Suppressor macrophage treated with lipopolysaccharide for 4 hours (primary cell): ENCODE data around the gene KBTBD7.

ENCODE experiments used
- DNase-seq: peaks from one replicate; pipeline ENCODE4 v3.0.0-alpha.2; 2020

The KBTBD7 gene, protein sequence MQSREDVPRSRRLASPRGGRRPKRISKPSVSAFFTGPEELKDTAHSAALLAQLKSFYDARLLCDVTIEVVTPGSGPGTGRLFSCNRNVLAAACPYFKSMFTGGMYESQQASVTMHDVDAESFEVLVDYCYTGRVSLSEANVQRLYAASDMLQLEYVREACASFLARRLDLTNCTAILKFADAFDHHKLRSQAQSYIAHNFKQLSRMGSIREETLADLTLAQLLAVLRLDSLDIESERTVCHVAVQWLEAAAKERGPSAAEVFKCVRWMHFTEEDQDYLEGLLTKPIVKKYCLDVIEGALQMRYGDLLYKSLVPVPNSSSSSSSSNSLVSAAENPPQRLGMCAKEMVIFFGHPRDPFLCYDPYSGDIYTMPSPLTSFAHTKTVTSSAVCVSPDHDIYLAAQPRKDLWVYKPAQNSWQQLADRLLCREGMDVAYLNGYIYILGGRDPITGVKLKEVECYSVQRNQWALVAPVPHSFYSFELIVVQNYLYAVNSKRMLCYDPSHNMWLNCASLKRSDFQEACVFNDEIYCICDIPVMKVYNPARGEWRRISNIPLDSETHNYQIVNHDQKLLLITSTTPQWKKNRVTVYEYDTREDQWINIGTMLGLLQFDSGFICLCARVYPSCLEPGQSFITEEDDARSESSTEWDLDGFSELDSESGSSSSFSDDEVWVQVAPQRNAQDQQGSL

DNA sequence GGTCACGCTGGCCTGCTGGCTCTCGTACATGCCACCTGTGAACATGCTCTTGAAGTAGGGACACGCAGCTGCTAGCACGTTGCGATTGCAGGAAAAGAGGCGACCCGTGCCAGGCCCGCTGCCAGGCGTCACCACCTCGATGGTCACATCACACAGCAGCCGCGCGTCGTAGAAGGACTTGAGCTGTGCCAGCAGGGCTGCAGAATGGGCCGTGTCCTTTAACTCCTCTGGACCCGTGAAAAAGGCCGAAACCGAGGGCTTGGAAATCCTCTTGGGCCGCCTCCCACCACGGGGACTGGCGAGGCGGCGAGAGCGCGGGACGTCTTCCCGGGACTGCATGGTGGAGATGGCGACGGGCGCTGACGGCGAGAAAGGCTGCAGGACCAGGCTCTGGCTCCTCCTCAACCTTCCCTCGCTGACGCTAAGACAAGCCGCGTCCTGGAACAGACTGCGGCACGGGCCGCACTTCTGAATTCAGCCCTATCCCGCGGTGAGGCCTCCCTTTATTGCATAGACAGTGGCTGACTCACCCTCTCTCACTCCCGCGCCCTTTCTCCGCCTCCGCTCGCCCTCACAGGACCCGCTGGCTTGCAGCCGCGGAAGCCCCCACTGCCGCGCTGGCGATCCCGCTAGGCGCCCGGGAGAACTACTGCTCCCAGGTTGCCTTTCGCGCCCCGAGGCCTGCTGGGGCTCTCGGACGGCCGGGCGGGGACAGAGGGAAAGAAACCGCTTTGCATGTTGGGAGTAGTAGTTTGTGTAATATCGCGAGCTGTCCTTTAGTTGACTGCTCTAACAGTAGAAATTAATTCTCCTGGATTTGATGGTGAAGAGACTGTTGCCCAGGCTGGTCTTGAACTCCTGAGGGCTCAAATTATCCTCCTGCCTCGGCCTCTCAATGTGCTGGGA, at the start of gene KBTBD7:
TSS of gene KBTBD7 (minus strand) at position 651 of the 906 bp plus-strand sequence. CDS start at position 339, 312 bp downstream.
- DNase-seq: peak; percentile 97

GRCh38 chr13:41241626-41242025, 47.3 kb upstream of the KBTBD7 start:
- DNase-seq: no peak

DNA sequence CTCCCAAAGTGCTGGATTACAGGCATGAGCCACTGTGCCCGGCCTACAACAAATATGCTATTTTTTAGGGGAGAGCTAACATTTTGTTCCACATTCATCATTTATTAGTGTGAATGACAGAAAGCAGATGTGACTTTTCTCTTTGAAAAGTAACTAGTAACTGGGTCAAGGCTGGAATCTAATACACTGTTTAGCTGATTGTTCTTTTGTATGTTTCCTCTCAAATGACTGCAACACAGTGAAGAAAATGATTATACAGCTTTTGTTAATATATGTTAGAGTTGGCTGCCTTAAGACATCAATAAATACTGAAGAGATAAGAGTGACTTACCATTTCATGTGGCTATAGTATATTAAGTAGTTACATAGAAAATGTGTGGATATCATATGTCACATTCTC, 42.0 kb upstream of the KBTBD7 start:
- no peak for DNase-seq

DNA sequence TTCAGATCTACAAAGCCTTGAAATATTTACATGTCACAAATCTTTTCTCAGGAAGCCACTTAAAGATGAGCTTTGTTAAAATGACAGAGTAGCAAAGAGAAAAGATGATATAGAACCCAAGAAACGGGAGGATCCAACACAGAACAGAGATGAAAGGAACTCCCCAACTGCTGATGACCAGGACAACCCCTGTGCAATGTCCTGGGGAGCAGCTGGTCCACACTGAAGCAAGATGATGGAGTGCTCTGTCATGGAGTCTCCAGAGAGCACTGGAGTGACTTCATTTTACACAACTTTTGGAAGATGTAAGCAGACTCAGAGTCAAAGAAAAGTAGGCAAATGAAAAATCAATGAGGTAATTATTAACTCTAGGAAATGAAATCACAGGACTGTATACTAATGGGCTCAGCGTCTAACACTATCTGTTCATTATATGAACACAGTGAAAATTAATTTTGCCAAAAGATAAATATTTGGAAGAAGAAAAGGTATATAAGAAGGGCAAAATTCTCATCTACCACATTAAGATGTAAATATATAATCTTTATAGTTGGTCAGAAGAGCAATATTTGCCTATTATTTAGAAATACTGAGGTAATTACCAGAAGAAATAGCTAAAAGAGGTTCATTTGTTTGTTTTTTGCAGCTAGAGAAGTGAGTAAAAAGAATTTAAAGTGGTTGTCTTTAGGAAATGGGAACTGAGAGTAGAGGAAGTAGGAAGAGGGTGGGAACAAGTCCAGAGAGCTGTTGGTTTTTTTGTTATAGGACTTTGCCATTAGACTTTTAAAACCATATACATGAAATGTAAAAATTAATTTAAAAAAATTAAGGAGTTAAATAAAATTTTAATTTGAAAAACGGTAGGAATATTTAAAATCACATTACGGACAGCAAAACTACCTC, 38.5 kb upstream of the KBTBD7 start:
- DNase-seq: peak; percentile 34

GRCh38 chr13:41231786-41232185, 37.4 kb upstream of the KBTBD7 start:
- peak; percentile 21 for DNase-seq

- no peak for DNase-seq
These were observed 36.8 kb upstream of the KBTBD7 start for GRCh38 chr13:41231025-41231677.

DNA sequence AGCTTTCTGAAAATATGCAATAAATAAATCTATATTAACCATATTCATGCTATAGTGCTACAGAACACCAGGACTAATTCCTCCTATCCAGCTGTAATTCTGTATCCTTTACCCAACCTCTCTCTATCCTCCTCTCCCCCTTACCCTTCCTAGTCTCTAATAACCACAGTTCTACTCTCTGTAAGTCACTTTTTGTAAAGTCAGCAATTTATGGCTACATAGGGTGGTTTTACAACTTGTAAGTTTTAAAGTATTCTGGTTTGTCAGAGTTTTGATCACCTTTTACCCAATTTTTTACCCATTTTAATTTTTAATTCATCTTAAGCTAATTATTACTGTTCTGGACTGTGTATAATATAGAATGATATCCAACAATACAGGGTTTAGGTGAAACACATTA, 35.0 kb upstream of the KBTBD7 start:
- DNase-seq: no peak

DNA sequence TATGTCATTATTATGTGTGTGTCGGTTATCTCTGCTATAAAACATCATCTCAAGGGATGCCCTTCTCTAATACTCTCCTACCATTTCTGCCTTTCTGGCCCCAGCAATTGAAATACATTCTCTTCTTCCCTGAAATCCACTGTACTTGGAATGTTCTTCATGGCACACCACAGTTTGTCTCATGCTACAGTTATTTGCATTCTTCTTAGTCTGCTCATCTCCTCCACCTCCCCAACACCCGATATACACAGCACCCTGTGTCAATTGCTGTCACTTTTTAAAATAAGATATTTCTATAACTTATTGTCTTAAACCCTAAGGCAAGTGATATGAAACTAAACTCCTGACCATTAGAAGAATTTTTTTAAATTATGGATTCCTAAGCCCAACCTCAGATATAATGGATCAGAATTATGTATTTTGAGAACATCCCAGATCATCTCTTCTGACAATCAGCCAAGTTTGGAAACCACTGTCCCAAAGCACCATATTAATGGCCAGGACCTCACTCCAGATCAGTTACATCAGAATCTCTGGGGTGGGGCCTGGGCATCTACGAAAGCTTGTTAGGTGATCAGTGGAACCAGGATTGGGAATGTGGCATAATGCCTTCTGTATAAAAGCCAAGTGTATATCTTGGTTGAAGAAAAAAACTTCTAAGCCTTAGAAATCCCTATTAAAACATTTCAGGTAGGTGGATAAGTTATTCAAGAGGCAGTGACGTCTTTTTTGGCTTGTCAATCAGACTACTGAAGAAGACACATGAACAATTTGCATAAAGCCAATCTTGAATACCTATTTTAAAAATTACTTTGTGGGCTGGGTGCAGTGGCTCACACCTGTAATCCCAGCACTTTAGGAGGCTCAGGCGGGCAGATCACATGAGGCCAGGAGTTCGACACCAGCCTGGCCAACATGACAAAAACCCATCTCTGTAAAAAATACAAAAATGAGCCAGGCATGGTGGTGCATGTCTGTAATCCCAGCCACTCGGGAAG, 30.0 kb upstream of the KBTBD7 start:
- DNase-seq: no peak

GRCh38 chr13:41222259-41222852, 28.0 kb upstream of the KBTBD7 start:
- DNase-seq: peak; percentile 60

DNA sequence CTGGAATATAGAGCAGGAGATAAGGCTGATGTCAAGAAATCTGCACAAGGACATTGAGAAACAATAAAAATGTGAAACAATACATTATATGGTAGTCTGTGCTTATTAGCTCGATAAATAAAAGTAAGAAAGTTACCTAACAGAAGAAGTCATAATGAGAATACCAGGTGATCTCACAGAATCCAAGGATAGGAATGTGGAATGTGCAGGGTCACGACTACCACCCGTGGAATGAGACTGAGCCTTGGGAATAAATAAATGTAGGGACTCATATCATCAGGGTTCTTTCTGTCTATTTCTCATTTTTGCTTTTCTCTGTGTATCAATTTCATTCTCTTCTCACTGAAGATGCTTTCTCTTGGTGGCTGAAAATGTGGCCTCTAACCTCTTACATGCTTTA, 26.0 kb upstream of the KBTBD7 start:
- no peak for DNase-seq

- no peak for DNase-seq
These were observed 21.8 kb upstream of the KBTBD7 start for GRCh38 chr13:41216160-41216559.

- no peak for DNase-seq
These were observed 19.6 kb upstream of the KBTBD7 start for GRCh38 chr13:41213919-41214318.

DNA sequence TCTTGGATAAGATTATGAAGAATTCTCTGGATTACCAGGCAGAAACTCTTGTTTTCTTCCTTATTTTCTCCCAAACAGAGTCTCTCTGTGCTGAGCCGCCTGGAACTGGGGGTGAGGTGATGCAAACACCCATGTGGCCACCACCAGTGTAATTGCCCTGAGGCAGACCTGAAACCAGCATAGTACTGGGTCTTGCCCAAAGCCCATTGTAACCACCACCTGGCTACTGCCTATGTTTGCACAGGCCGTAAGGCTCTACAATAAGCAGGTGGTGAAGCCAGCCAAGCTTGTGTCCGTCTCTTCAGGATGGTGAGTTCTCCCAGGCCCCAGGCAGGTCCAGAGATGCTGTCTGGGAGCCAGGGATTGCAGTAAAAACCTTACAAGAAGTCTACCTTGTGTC, 18.9 kb upstream of the KBTBD7 start:
- DNase-seq: no peak

- DNase-seq: no peak
These were observed 18.5 kb upstream of the KBTBD7 start for GRCh38 chr13:41212881-41213280.

DNA sequence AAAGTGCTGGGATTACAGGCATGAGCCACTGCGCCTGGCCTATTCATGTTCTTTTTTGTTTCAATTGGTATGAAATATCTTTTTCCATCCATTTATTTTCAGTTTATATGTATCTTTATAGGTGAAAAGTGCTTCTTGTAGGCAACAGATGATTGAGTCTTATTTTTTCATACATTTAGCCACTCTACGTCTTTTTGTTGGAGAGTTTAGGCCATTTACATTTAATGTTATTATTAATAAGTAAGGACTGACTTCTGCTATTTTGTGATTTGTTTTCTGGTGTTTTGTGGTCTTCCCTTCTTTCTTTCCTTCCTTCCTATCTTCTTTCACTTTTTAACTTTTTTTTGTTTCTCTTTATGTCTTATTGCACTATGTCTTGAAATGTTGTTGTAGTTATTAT, 16.7 kb upstream of the KBTBD7 start:
- no peak for DNase-seq

DNA sequence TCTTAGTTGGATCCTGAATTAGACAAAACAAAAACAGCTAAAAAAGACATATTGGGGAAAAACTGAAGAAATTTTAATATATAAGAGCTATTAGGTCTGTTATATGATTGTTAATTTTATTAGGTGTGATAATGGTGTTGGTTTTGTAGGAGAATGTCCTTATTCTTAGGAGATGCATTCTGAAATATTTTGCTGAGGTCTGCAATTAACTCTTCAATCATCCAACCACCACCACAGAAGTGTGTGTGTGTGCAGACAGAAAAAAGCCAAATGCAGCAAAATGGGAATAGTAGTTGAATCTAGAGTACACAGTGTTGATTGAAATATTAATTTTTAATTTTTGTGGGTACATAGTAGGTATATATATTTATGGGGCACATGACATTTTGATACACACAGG, 12.1 kb upstream of the KBTBD7 start:
- DNase-seq: no peak

DNA sequence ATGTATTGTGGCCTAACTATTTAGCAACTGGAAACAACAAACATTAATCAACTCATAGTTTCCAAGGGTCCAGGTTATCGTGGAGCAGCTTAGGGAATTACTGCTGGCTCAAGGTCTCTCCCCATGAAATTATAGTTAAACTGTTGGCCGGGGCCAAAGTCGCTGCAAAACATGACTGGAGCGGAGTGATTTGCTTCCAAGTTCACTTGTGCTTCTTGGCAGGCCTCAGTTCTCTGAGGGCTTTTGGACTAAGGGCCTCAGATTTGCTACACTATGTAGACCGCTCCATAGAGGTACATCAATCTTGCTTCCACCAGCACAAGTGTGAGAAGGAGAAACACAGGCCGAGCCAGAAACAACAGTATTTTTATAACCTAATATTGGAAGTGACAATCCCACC, 9.4 kb upstream of the KBTBD7 start:
- no peak for DNase-seq

- no peak for DNase-seq
These were observed 5.8 kb upstream of the KBTBD7 start for GRCh38 chr13:41200126-41200525.

DNA sequence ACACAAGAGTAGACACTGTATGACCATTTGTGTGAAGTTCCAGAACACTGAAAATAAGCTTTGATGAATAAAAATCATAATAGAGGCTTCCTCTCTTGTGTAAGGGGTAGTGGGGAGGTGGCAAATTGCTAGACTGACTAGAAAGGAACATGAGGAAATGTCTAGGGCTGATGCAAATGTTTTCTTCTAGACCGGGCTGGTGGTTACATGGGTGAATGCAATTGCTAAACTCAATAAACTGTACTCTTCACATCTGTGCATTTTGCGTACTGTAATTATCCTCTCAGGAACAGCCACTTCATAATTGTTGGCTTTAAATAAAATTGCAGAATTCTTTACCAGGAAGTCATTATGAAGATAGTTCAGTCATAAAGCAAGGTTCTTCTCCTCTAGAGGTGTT, 5.2 kb upstream of the KBTBD7 start:
- no peak for DNase-seq

DNA sequence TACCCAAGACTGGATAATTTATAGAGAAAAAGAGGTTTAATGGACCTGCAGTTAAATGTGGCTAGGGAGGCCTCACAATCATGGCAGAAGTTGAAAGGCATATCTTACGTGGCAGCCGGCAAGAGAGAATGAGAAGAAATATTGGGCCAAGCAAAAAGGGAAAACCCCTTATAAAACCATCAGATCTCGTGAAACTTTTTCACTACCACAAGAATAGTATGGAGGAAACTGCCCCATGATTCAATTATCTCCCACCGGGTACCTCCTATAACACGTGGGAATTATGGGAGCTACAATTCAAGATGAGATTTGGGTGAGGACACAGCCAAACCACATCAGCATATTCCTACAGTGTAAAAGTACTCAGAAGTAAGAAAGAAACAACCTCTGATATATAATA, 4.7 kb upstream of the KBTBD7 start:
- DNase-seq: no peak
